B cell (primary cell): ENCODE data around the gene FIBIN. TPM values are rescaled to one million over a fixed set of nuclear protein-coding genes. Genes with fewer than 3 reads are reported as not detected.

ENCODE experiments used
- ATAC-seq: fragments of 200-7000 bp; cut with Tn5 transposase; one replicate; pipeline ENCODE4 v1.10.0; 2021; ENCODE audit warnings: low read depth, mild to moderate bottlenecking, moderate number of reproducible peaks, moderate library complexity
- CTCF ChIA-PET: fragments of 350-600 bp; sonication (Branson Sonifier 250); formaldehyde crosslinking; loops from one replicate; lab custom pipeline; 2021; ENCODE audit warnings: antibody characterized with exemption, inconsistent platforms; lab: Charles Lee
- POLR2A ChIA-PET: fragments of 350-600 bp; sonication (Branson Sonifier 250); formaldehyde crosslinking; loops from one replicate; lab custom pipeline; 2021; ENCODE audit warnings: antibody characterized with exemption; lab: Charles Lee
- DNase-seq: peaks from one replicate; pipeline ENCODE4 v3.0.0; 2013
- H2AFZ ChIP-seq: 2 replicates; pipeline ENCODE4 v1.6.1; 2012; ENCODE audit warnings: mild to moderate bottlenecking, low read depth, low read length; ENCODE audit not compliant: insufficient read depth, poor library complexity, severe bottlenecking
- H3K27ac ChIP-seq, 2 donors: 1 replicate in 1 of 2; 2 replicates in 1 of 2; pipeline ENCODE4 v1.5.1; 2012 to 2013; ENCODE audit warnings: low read length in 2 of 2, mild to moderate bottlenecking in 2 of 2, moderate library complexity in 1 of 2
- H3K27me3 ChIP-seq, 4 experiments: fragments of 200-600 bp in 1 of 4; sonication (generic) in 1 of 4; replicated peaks in 1 of 4; 1 replicate in 2 of 4; 2 replicates in 2 of 4; pipeline versions ENCODE4 v1.6.1 to v1.7.0; 2013 to 2016; ENCODE audit warnings: low read length in 3 of 4, mild to moderate bottlenecking in 2 of 4, mixed read lengths in 1 of 4, moderate library complexity in 1 of 4; ENCODE audit not compliant: insufficient read depth in 4 of 4, control insufficient read depth in 3 of 4; ENCODE audit errors: control extremely low read depth in 1 of 4
- H3K36me3 ChIP-seq, 2 experiments: replicated peaks in 1 of 2; 1 replicate in 1 of 2; 2 replicates in 1 of 2; pipeline versions ENCODE4 v1.6.1 to v1.7.1; 2013; ENCODE audit warnings: low read length in 1 of 2; ENCODE audit not compliant: insufficient read depth in 2 of 2, control insufficient read depth in 1 of 2; ENCODE audit errors: control extremely low read depth in 1 of 2, extremely low read depth in 1 of 2
- H3K4me1 ChIP-seq, 2 donors: fragments of 200-600 bp in 1 of 2; sonication (generic) in 1 of 2; 1 replicate in 1 of 2; 2 replicates in 1 of 2; pipeline versions ENCODE4 v1.5.1 to v1.6.1; 2013 to 2017; ENCODE audit warnings: low read length in 2 of 2; ENCODE audit not compliant: control insufficient read depth in 2 of 2, insufficient read depth in 2 of 2
- H3K4me2 ChIP-seq: replicated peaks from 2 replicates; pipeline ENCODE3; 2012; ENCODE audit warnings: mild to moderate bottlenecking, low read depth, low read length; ENCODE audit not compliant: poor library complexity, severe bottlenecking
- H3K4me3 ChIP-seq, 5 experiments: fragments of 200-600 bp in 1 of 5; sonication (generic) in 1 of 5; 1 replicate in 3 of 5; 2 replicates in 2 of 5; pipeline versions ENCODE4 v1.5.1 to v1.7.0; 2011 to 2016; ENCODE audit warnings: low read length in 4 of 5, mild to moderate bottlenecking in 4 of 5, low read depth in 2 of 5, control low read depth in 1 of 5, moderate library complexity in 1 of 5; ENCODE audit not compliant: insufficient read depth in 1 of 5; ENCODE audit errors: control extremely low read depth in 1 of 5, extremely low read depth in 1 of 5
- H3K79me2 ChIP-seq: fragments of 200-600 bp; sonication (generic); one replicate; pipeline ENCODE4 v1.6.0; 2016; ENCODE audit warnings: low read length; ENCODE audit not compliant: control insufficient read depth, insufficient read depth
- H3K9ac ChIP-seq: fragments of 200-600 bp; sonication (generic); 2 replicates; pipeline ENCODE4 v1.6.1; 2017; ENCODE audit warnings: mild to moderate bottlenecking, low read length, moderate library complexity
- H3K9me3 ChIP-seq, 3 donors: one replicate each; pipeline versions ENCODE4 v1.6.1 to v1.7.1; 2013; ENCODE audit warnings: low read length in 2 of 3; ENCODE audit not compliant: control insufficient read depth in 2 of 3, insufficient read depth in 1 of 3; ENCODE audit errors: control extremely low read depth in 1 of 3
- H4K20me1 ChIP-seq: 2 replicates; pipeline ENCODE4 v1.6.0; 2012; ENCODE audit warnings: mild to moderate bottlenecking, low read length; ENCODE audit not compliant: insufficient read depth, control insufficient read depth, poor library complexity, severe bottlenecking
- H3K27ac Mint-ChIP-seq: one replicate; pipeline ENCODE4 v1.8.0; 2021; ENCODE audit warnings: mixed read lengths
- H3K27me3 Mint-ChIP-seq: one replicate; pipeline ENCODE4 v1.8.0; 2021; ENCODE audit warnings: mixed read lengths
- H3K4me1 Mint-ChIP-seq: one replicate; pipeline ENCODE4 v1.8.0; 2021; ENCODE audit warnings: mixed read lengths
- H3K4me3 Mint-ChIP-seq: one replicate; pipeline ENCODE4 v1.8.0; 2021; ENCODE audit warnings: mixed read lengths
- H3K9me3 Mint-ChIP-seq: one replicate; pipeline ENCODE4 v1.8.0; 2022; ENCODE audit warnings: mixed read lengths; ENCODE audit not compliant: insufficient read depth
- CTCF ChIP-seq: fragments of 200-600 bp; IDR thresholded peaks from one replicate; pipeline ENCODE4 v1.8.0; 2022; ENCODE audit warnings: antibody characterized with exemption, mild to moderate bottlenecking
- EZH2 ChIP-seq: IDR thresholded peaks from 2 replicates; pipeline ENCODE4 v1.6.1; 2012; ENCODE audit warnings: borderline replicate concordance, low read depth, mild to moderate bottlenecking, moderate library complexity, low read length; ENCODE audit not compliant: insufficient read depth, poor library complexity, severe bottlenecking
- WGBS: methylation state at CpG from one replicate; pipeline ENCODE4 v1.1.5; 2013; ENCODE audit warnings: missing lambda C conversion rate; ENCODE audit not compliant: insufficient coverage; 5-methylcytosine and 5-hydroxymethylcytosine counted together
- intact Hi-C: fragments of 100-400 bp; cut with micrococcal nuclease; formaldehyde crosslinking; loops from one replicate; pipeline ENCODE4 v1.10.0; 2022
- polyA plus RNA-seq: library from polyadenylated mRNA; depleted of rRNA; stranded (reverse); fragments of >200 nt; gene quantifications from 2 replicates; pipeline ENCODE4 v1.2.3, GENCODE V29; 2012
- total RNA-seq, 2 donors: library from RNA; stranded (reverse); fragments of 120-200 nt in 1 of 2; gene quantifications; 1 replicate in 1 of 2; 2 replicates in 1 of 2; pipeline versions ENCODE4 v1.2.3 to v1.2.4, GENCODE V29; 2013 to 2022

Gene FIBIN
- total and polyA plus RNA-seq, 2 donors (not counting 1 experiment from before 2014, with no cell fraction given): not detected

GRCh38 chr11:27013781-27014361, 20.0 kb downstream of the FIBIN start:
- DNase-seq: no peak
- H3K27me3 Mint-ChIP-seq: no peaks in the 10 kb centered on the region
- H3K4me3 Mint-ChIP-seq: no peak overlapping the region
- no peak for ATAC-seq
- Histone ChIP-seq H3K9ac (no peak overlapping the region), H3K27ac (no peak overlapping the region), H3K4me2 (no peak overlapping the region), H3K4me3 (no peak overlapping the region), H3K27me3 (no peaks in the 10 kb centered on the region), H2AFZ (no peak overlapping the region), H3K9me3 (no peaks in the 10 kb centered on the region), H3K36me3 (no peaks in the 10 kb centered on the region), H3K4me1 (no peaks in the 10 kb centered on the region), H3K79me2 (no peaks in the 10 kb centered on the region), H4K20me1 (no peaks in the 10 kb centered on the region)
- ChIA-PET POLR2A (no interaction called here), CTCF (no interaction called here)
- no CpG with 5 or more reads among the region's 4 CpGs for WGBS
- no peaks in the 10 kb centered on the region for H3K4me1 Mint-ChIP-seq
- no peak overlapping the region for H3K27ac Mint-ChIP-seq
- TF ChIP-seq EZH2: no peak
- TF ChIP-seq CTCF: no peak
- H3K9me3 Mint-ChIP-seq: no peaks in the 10 kb centered on the region
- intact Hi-C loops: no loop called here

DNA sequence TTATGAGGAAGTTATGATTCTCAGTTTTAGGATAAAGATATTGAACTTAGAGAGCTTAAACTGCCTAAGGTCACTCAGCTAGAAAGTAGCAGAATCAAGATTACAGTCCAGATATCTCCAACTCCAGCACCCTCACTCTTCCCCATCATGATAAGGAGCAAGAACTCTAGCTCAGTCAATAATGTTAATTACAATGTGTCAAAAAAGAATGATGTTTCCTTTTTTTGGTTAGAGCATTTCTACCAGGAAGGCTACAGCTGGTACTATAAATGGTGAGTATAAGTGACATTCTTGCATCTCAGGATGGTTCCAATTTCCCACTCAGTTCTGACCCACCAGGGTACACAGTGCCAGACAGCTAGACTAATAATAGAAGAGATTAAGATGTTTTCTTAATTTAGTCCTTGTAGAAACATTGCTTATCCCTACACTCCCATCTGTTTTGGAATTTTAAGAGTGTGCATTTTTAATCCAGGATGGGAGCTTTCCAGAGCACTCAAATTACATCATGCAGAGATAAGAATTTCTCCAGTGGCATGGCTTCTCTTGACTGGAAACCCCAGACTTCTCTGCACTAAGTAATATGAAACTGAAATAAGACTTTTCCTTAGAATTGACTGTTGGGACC, 25.1 kb downstream of the FIBIN start:
- ATAC-seq (no peak), DNase-seq (no peak)
- Histone ChIP-seq H3K4me3 (no peak overlapping the region), H3K27me3 (no peaks in the 10 kb centered on the region), H3K9ac (no peak overlapping the region), H3K27ac (no peak overlapping the region), H4K20me1 (no peaks in the 10 kb centered on the region), H3K4me2 (no peak overlapping the region), H2AFZ (no peak overlapping the region), H3K79me2 (no peaks in the 10 kb centered on the region), H3K36me3 (no peaks in the 10 kb centered on the region), H3K4me1 (no peaks in the 10 kb centered on the region), H3K9me3 (no peaks in the 10 kb centered on the region)
- no peaks in the 10 kb centered on the region for H3K4me1 Mint-ChIP-seq
- H3K4me3 Mint-ChIP-seq: no peak overlapping the region
- intact Hi-C loops: no loop called here
- H3K27ac Mint-ChIP-seq: no peak overlapping the region
- H3K27me3 Mint-ChIP-seq: no peaks in the 10 kb centered on the region
- CTCF ChIA-PET: no interaction called here
- POLR2A ChIA-PET: no interaction called here
- no peak for TF ChIP-seq CTCF
- no peaks in the 10 kb centered on the region for H3K9me3 Mint-ChIP-seq
